Esophagus mucosa (tissue), 1 donor: Measurements from ENCODE around the gene SYK. TPM values are rescaled to one million over a fixed set of nuclear protein-coding genes. Genes with fewer than 3 reads are reported as not detected.
"Not testable (repeated sequence)": the region's sequence is repeated elsewhere in the genome, so short reads cannot be mapped to it uniquely, and the experiment has no call there.

Experiments used
- ATAC-seq: fragments of 200-7000 bp; cut with Tn5 transposase; one replicate; pipeline ENCODE4 v1.9.1; 2020
- total RNA-seq: library from RNA; stranded (reverse); gene quantifications from one replicate; pipeline ENCODE4 v1.2.4, GENCODE V29; 2023
- donor health status: DM: yes; HTN: yes; CAD: no.

SYK gene
- total RNA-seq, 1 donor from 2014 or later: 60.3 TPM

- ATAC-seq: no peak
These were observed 5.7 kb upstream of the SYK start for GRCh38 chr9:90795871-90796317.

- no peak for ATAC-seq
These were observed 2.3 kb upstream of the SYK start for GRCh38 chr9:90799271-90799852.

GRCh38 chr9:90801973-90802322 is 329 bp downstream of the SYK start:
- ATAC-seq: peak; percentile 54

GRCh38 chr9:90802386-90802985 is 867 bp downstream of the SYK start:
- no peak for ATAC-seq

GRCh38 chr9:90803860-90804593 is 2.4 kb downstream of the SYK start:
- no peak for ATAC-seq

GRCh38 chr9:90805006-90805996 is 3.7 kb downstream of the SYK start:
- no peak for ATAC-seq

GRCh38 chr9:90807006-90807405 is 5.4 kb downstream of the SYK start:
- ATAC-seq: no peak

GRCh38 chr9:90808398-90808797 is 6.8 kb downstream of the SYK start:
- ATAC-seq: peak; percentile 37

- ATAC-seq: no peak
These were observed 7.5 kb downstream of the SYK start for GRCh38 chr9:90808890-90809685.

GRCh38 chr9:90810691-90811090 is 9.1 kb downstream of the SYK start:
- no peak for ATAC-seq

GRCh38 chr9:90813046-90813445 is 11.4 kb downstream of the SYK start:
- ATAC-seq: no peak

GRCh38 chr9:90813523-90813922 is 11.9 kb downstream of the SYK start:
- no peak for ATAC-seq

- peak; percentile 93 for ATAC-seq
These were observed 12.7 kb downstream of the SYK start for GRCh38 chr9:90814355-90814754.

- ATAC-seq: peak; percentile 9
These were observed 13.7 kb downstream of the SYK start for GRCh38 chr9:90815183-90815943.

- no peak for ATAC-seq
These were observed 14.3 kb downstream of the SYK start for GRCh38 chr9:90815944-90816357.

GRCh38 chr9:90816690-90817089 is 15.1 kb downstream of the SYK start:
- no peak for ATAC-seq

GRCh38 chr9:90818279-90818678 is 16.7 kb downstream of the SYK start:
- ATAC-seq: no peak

- ATAC-seq: not testable (repeated sequence)
These were observed 18.8 kb downstream of the SYK start for GRCh38 chr9:90820406-90820805.

- ATAC-seq: not testable (repeated sequence)
These were observed 19.6 kb downstream of the SYK start for GRCh38 chr9:90821236-90821635.

GRCh38 chr9:90821697-90822096 is 20.1 kb downstream of the SYK start:
- no peak for ATAC-seq

GRCh38 chr9:90822866-90823265 is 21.2 kb downstream of the SYK start:
- no peak for ATAC-seq
